GM23338 (cell line): Measurements from ENCODE around the gene TYK2. TPM values are rescaled to one million over a fixed set of nuclear protein-coding genes. Genes with fewer than 3 reads are reported as not detected.

ENCODE experiments used
- ATAC-seq: fragments of 200-7000 bp; cut with Tn5 transposase; 3 replicates; pipeline ENCODE4 v1.9.1; 2020
- DNase-seq: peaks from one replicate; pipeline ENCODE4 v3.0.0-alpha.2; 2015; ENCODE audit warnings: low spot score
- H2AFZ ChIP-seq: fragments of 200-600 bp; sonication (generic); 2 replicates; pipeline ENCODE4 v1.8.0; 2016; ENCODE audit warnings: antibody characterized with exemption, mild to moderate bottlenecking, moderate library complexity
- H3F3A ChIP-seq: fragments of 200-600 bp; sonication (generic); replicated peaks from 2 replicates; pipeline ENCODE4 v1.8.0; 2017; ENCODE audit warnings: antibody characterized with exemption, mixed run types, low read depth
- H3K27ac ChIP-seq: fragments of 200-600 bp; sonication (generic); 2 replicates; pipeline ENCODE4 v1.6.1; 2016; ENCODE audit warnings: low read depth
- H3K27me3 ChIP-seq: fragments of 200-600 bp; sonication (generic); 2 replicates; pipeline ENCODE4 v1.8.0; 2016; ENCODE audit warnings: mild to moderate bottlenecking, mixed run types, moderate library complexity; ENCODE audit not compliant: insufficient read depth
- H3K36me3 ChIP-seq: fragments of 200-600 bp; sonication (generic); 2 replicates; pipeline ENCODE4 v1.8.0; 2016; ENCODE audit warnings: mild to moderate bottlenecking; ENCODE audit not compliant: insufficient read depth
- H3K4me1 ChIP-seq: fragments of 200-600 bp; sonication (generic); 2 replicates; pipeline ENCODE4 v1.8.0; 2016; ENCODE audit warnings: mild to moderate bottlenecking, moderate library complexity; ENCODE audit not compliant: insufficient read depth
- H3K4me2 ChIP-seq: fragments of 200-600 bp; sonication (generic); 2 replicates; pipeline ENCODE4 v1.7.1; 2017; ENCODE audit warnings: mixed run types
- H3K4me3 ChIP-seq: fragments of 200-600 bp; sonication (generic); 2 replicates; pipeline ENCODE4 v1.6.1; 2016; ENCODE audit warnings: mixed run types
- H3K79me2 ChIP-seq: fragments of 200-600 bp; sonication (generic); replicated peaks from 2 replicates; pipeline ENCODE4 v1.8.0; 2017; ENCODE audit warnings: mild to moderate bottlenecking; ENCODE audit not compliant: insufficient read depth
- H3K9me2 ChIP-seq: fragments of 200-600 bp; sonication (generic); 2 replicates; pipeline ENCODE4 v1.8.0; 2017; ENCODE audit not compliant: insufficient read depth
- H4K20me1 ChIP-seq: fragments of 200-600 bp; sonication (generic); replicated peaks from 2 replicates; pipeline ENCODE4 v1.8.0; 2017; ENCODE audit warnings: mild to moderate bottlenecking; ENCODE audit not compliant: insufficient read depth
- H3K27ac Mint-ChIP-seq: 2 replicates; pipeline ENCODE4 v1.8.0; 2020; ENCODE audit warnings: inconsistent platforms, mild to moderate bottlenecking, moderate library complexity, mixed read lengths
- H3K27me3 Mint-ChIP-seq: 3 replicates; pipeline ENCODE4 v1.8.0; 2022; ENCODE audit warnings: low read depth, mild to moderate bottlenecking, moderate library complexity, mixed read lengths, inconsistent platforms; ENCODE audit not compliant: insufficient read depth, poor library complexity
- H3K36me3 Mint-ChIP-seq: 3 replicates; pipeline ENCODE4 v1.8.0; 2021; ENCODE audit warnings: low read depth, mild to moderate bottlenecking, inconsistent platforms, moderate library complexity, mixed read lengths
- H3K4me1 Mint-ChIP-seq: 3 replicates; pipeline ENCODE4 v1.8.0; 2020; ENCODE audit warnings: mild to moderate bottlenecking, inconsistent platforms, mixed read lengths
- H3K4me3 Mint-ChIP-seq: 3 replicates; pipeline ENCODE4 v1.8.0; 2021; ENCODE audit warnings: moderate library complexity, mild to moderate bottlenecking, inconsistent platforms, mixed read lengths
- H3K9me3 Mint-ChIP-seq: 3 replicates; pipeline ENCODE4 v1.8.0; 2020; ENCODE audit warnings: moderate library complexity, mild to moderate bottlenecking, inconsistent platforms, mixed read lengths
- CREB1 ChIP-seq: fragments of 250-450 bp; sonication (Bioruptor Pico); IDR thresholded peaks from 2 replicates; pipeline ENCODE4 v1.5.0; 2020; ENCODE audit warnings: low read depth, mild to moderate bottlenecking, moderate library complexity
- CTCF ChIP-seq, 2 experiments: fragments of 200-600 bp in 1 of 2; sonication (generic) in 1 of 2; conservative IDR thresholded peaks; 2 replicates each; pipeline versions ENCODE4 v1.5.1 to v1.6.1; 2016 to 2017; ENCODE audit warnings: antibody characterized with exemption in 2 of 2, low read depth in 2 of 2, mild to moderate bottlenecking in 2 of 2, moderate library complexity in 1 of 2
- ETS1 ChIP-seq: IDR thresholded peaks from 2 replicates; pipeline ENCODE4 v1.6.1; 2016; ENCODE audit warnings: antibody characterized with exemption
- EZH2 ChIP-seq: fragments of 200-600 bp; sonication (generic); IDR thresholded peaks from one replicate; pipeline ENCODE4 v1.8.0; 2017; ENCODE audit warnings: antibody characterized with exemption, mild to moderate bottlenecking, low read depth; ENCODE audit not compliant: unreplicated experiment
- EZH2phosphoT487 ChIP-seq: fragments of 200-600 bp; sonication (generic); IDR thresholded peaks from one replicate; pipeline ENCODE4 v1.8.1; 2018; ENCODE audit warnings: antibody characterized with exemption; ENCODE audit not compliant: unreplicated experiment
- JUNB ChIP-seq: IDR thresholded peaks from one replicate; pipeline ENCODE4 v1.6.1; 2016; ENCODE audit warnings: antibody characterized with exemption; ENCODE audit not compliant: unreplicated experiment
- NANOG ChIP-seq: IDR thresholded peaks from 2 replicates; pipeline ENCODE4 v1.6.1; 2016; ENCODE audit warnings: antibody characterized with exemption, borderline replicate concordance
- POLR2AphosphoS5 ChIP-seq: IDR thresholded peaks from 2 replicates; pipeline ENCODE4 v1.6.1; 2016; ENCODE audit warnings: antibody characterized with exemption, low read depth
- REST ChIP-seq: IDR thresholded peaks from one replicate; pipeline ENCODE4 v1.6.1; 2018; ENCODE audit warnings: antibody characterized with exemption; ENCODE audit not compliant: unreplicated experiment
- STAT1 ChIP-seq: IDR thresholded peaks from one replicate; pipeline ENCODE4 v1.6.1; 2016; ENCODE audit warnings: antibody characterized with exemption; ENCODE audit not compliant: unreplicated experiment
- ZNF114 ChIP-seq: fragments of 250-450 bp; sonication (Bioruptor Pico); IDR thresholded peaks from 2 replicates; pipeline ENCODE4 v1.5.0; 2020; ENCODE audit warnings: mild to moderate bottlenecking, moderate library complexity
- ZNF331 ChIP-seq: fragments of 250-450 bp; sonication (Bioruptor Pico); IDR thresholded peaks from 2 replicates; pipeline ENCODE4 v1.5.0; 2020; ENCODE audit warnings: low read depth, mild to moderate bottlenecking, moderate library complexity
- ZNF462 ChIP-seq: fragments of 250-450 bp; sonication (Bioruptor Pico); IDR thresholded peaks from 2 replicates; pipeline ENCODE4 v1.5.0; 2020; ENCODE audit warnings: mild to moderate bottlenecking, moderate library complexity
- polyA plus RNA-seq: library from polyadenylated mRNA; unstranded; fragments of >200 nt; fragmentation: Nextera tagmentation; extraction: Ambion mirVana; gene quantifications from 2 replicates; pipeline ENCODE4 v1.2.1, GENCODE V29; 2016
- total RNA-seq: library from RNA; depleted of rRNA; stranded (reverse); fragments of >200 nt; shearing (Covaris generic); gene quantifications from 2 replicates; pipeline ENCODE4 v1.2.3, GENCODE V29; 2014

Gene TYK2
- total and polyA plus RNA-seq, 2 experiments from 2014 or later: 29.1 to 30.7 TPM

- H3K9me3 Mint-ChIP-seq: no peaks in the 10 kb centered on the region; the same call in 2 of the 3 replicates
These were observed 40.4 kb downstream of the TYK2 start for GRCh38 chr19:10339977-10340376.

More at GRCh38 chr19:10339977-10340376, 40.4 kb downstream of the TYK2 start:
- H3K27ac ChIP-seq: no peak overlapping the region
- peak overlapping the region; percentile 62; the same call in 1 of the 2 replicates for H3K4me2 ChIP-seq
- H3F3A ChIP-seq: peaks cover 6% of the 10 kb centered on the region; the same call in 1 of the 2 replicates
- Mint-ChIP-seq H3K27ac (no peak overlapping the region), H3K4me1 (peaks cover 14% of the 10 kb centered on the region), H3K27me3 (peaks cover 11% of the 10 kb centered on the region), H3K4me3 (no peak overlapping the region), H3K36me3 (no peaks in the 10 kb centered on the region)
- H3K4me3 ChIP-seq: no peak overlapping the region
- ATAC-seq (no peak), DNase-seq (no peak)
- H3K4me1 ChIP-seq: peaks cover 19% of the 10 kb centered on the region; the same call in 1 of the 2 replicates
- no peaks in the 10 kb centered on the region for H4K20me1 ChIP-seq
- H3K9me2 ChIP-seq: no peaks in the 10 kb centered on the region
- peak overlapping the region; percentile 81 for H2AFZ ChIP-seq
- TF ChIP-seq POLR2AphosphoS5: no peak
- no peak for TF ChIP-seq REST
- TF ChIP-seq ZNF462: no peak
- TF ChIP-seq ZNF331 (CRISPR knock-in tag): no peak
- TF ChIP-seq STAT1: no peak
- no peak for TF ChIP-seq ETS1
- TF ChIP-seq JUNB: no peak
- no peak for TF ChIP-seq CTCF (conservative IDR thresholded peaks at IDR 0.05; ENCODE audit: low read depth in 2 of 2)
- no peak for TF ChIP-seq CREB1 (CRISPR knock-in tag)
- TF ChIP-seq NANOG: no peak
- TF ChIP-seq EZH2: no peak
- TF ChIP-seq ZNF114: no peak
- no peak for TF ChIP-seq EZH2phosphoT487
- H3K36me3 ChIP-seq: no peaks in the 10 kb centered on the region
- H3K27me3 ChIP-seq: no peaks in the 10 kb centered on the region
- no peaks in the 10 kb centered on the region for H3K79me2 ChIP-seq
